ENCODE results near the gene TFB2M.

DNA sequence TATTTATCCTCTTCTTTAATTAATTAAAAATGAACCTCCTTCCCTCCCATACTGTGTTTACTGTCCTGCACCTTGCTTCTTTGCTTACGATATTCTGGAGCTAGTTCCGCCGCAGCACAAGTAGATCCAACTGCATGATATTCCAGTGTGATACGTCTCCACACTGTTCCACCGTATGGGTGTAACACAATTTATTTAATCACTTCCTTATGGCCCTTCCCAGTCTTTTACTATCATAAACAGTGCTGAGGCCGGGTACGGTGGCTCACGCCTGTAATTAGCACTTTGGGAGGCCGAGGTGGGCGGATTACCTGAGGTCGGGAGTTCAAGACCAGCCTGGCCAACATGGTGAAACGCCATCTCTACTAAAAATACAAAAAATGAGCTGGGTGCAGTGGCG is 25.9 kb upstream of the TFB2M start:
- TF ChIP-seq POLR2A (IDR thresholded peaks at IDR 0.05; ENCODE audit: low read depth, low read length), result no peak
- TF ChIP-seq POLR2AphosphoS5 (IDR thresholded peaks at IDR 0.05; ENCODE audit: low read depth, low read length), result no peak

All from GM12891 (cell line).